ENCODE results near the gene KLF7.

Gene KLF7

GRCh38 chr2:207159002-207159401, 6.7 kb downstream of the KLF7 start:
- DNase-seq (ENCODE audit: extremely low spot score), result no peak
- TF ChIP-seq, protein P1, sequence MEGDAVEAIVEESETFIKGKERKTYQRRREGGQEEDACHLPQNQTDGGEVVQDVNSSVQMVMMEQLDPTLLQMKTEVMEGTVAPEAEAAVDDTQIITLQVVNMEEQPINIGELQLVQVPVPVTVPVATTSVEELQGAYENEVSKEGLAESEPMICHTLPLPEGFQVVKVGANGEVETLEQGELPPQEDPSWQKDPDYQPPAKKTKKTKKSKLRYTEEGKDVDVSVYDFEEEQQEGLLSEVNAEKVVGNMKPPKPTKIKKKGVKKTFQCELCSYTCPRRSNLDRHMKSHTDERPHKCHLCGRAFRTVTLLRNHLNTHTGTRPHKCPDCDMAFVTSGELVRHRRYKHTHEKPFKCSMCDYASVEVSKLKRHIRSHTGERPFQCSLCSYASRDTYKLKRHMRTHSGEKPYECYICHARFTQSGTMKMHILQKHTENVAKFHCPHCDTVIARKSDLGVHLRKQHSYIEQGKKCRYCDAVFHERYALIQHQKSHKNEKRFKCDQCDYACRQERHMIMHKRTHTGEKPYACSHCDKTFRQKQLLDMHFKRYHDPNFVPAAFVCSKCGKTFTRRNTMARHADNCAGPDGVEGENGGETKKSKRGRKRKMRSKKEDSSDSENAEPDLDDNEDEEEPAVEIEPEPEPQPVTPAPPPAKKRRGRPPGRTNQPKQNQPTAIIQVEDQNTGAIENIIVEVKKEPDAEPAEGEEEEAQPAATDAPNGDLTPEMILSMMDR (IDR thresholded peaks at IDR 0.05; ENCODE audit: control extremely low read depth, extremely low read depth, low read depth, missing control alignments), result no peak
- POLR2A ChIA-PET, result no interaction called here
- CTCF ChIA-PET, result interaction anchor here (0.8 kb wide), 1 partner anchor 17 kb away, joined by 3 read pairs; no protein-coding TSS in a partner anchor

DNA sequence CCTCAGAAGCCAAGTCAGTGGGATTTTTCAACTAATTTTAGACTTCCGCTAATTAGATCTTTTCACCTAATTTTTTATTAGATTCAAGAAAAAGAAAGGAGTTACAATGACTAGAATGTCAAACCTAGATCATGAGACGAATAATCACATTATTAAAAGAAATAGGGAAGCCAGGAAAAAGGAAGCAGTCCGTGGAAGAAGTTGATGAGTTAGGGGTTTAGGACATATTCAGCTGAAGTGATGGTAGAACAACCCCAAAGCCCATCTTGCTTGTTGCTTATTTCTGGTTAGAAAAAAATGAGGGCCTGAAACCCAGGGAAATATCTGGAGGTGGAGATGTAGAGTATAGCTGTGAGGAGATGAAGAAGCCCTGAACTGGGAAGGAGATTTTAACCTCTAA, 8.0 kb downstream of the KLF7 start:
- POLR2A ChIA-PET, result no interaction called here
- CTCF ChIA-PET, result interaction anchor here (0.9 to 2.8 kb wide), 2 partner anchors 10 to 15 kb away, joined by 3 to 14 read pairs; no protein-coding TSS in a partner anchor
- DNase-seq (ENCODE audit: extremely low spot score), result no peak
- TF ChIP-seq, protein P1 (IDR thresholded peaks at IDR 0.05; ENCODE audit: control extremely low read depth, extremely low read depth, low read depth, missing control alignments), result no peak

GRCh38 chr2:207157162-207157481, 8.6 kb downstream of the KLF7 start:
- TF ChIP-seq, protein P1 (IDR thresholded peaks at IDR 0.05; ENCODE audit: control extremely low read depth, extremely low read depth, low read depth, missing control alignments), result no peak
- DNase-seq (ENCODE audit: extremely low spot score), result no peak
- ChIA-PET POLR2A (interaction anchor here (0.7 to 1.8 kb wide), 2 partner anchors 10 to 65 kb away, joined by 9 to 10 read pairs; partner anchors contain the start of gene KLF7), CTCF (interaction anchor here (0.9 to 2.8 kb wide), 2 partner anchors 11 to 15 kb away, joined by 3 to 14 read pairs; no protein-coding TSS in a partner anchor)

GRCh38 chr2:207156451-207157161, 9.1 kb downstream of the KLF7 start:
- DNase-seq (ENCODE audit: extremely low spot score), result no peak
- TF ChIP-seq, protein P1 (IDR thresholded peaks at IDR 0.05; ENCODE audit: control extremely low read depth, extremely low read depth, low read depth, missing control alignments), result no peak
- POLR2A ChIA-PET, result interaction anchor here (0.7 to 1.8 kb wide), 2 partner anchors 10 to 65 kb away, joined by 9 to 10 read pairs; partner anchors contain the start of gene KLF7
- CTCF ChIA-PET, result interaction anchor here (1.4 to 2.8 kb wide), 2 partner anchors 14 to 176 kb away, joined by 3 to 14 read pairs; no protein-coding TSS in a partner anchor

DNA sequence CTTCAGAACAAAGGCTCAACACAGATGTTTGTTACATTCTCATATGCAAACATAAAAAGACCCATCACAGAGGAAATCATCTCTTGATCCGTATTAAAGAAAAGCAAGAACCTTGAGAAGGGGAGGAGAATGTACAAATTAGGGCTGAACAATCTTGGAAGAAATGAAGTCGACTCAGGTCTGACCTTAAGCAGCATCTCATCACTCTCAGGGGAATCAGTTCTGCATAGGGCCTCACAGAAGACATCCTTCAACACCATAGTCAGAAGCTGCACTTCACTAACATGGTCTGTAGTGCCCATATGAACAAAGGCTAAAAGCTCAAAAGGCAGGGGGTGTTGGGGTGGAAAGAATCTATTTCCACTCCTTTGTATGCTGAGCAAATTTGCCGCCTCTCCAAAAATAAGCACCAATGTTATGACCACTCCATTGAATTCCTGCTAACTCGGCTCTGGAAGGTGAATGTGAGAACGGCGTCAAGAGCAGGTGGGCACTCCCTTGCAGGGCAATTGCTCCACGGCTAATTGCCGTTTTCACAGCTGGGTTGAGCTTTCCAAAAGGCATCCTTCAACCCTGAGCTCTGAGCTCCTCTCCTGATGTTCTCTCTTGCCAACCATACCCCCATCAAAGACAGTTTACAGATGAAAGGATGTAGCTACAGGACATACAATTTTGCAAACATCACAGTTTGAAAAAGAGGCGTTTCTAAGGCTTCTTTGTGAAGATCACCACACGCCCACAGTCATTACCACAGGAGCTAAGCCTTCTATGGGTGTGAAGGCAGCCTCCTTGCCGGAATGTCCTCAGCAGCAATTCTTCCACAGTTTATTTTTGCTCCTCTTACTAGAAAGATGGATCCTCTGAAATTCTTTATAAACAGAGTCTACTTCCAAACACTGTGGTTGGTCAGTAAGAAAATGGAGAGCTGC, 10.0 kb downstream of the KLF7 start:
- POLR2A ChIA-PET, result interaction anchor here (1.8 kb wide), 1 partner anchor 11 kb away, joined by 10 read pairs; the partner anchor contains the start of gene KLF7
- CTCF ChIA-PET, result interaction anchor here (0.7 to 2.8 kb wide), 3 partner anchors 13 to 177 kb away, joined by 3 to 14 read pairs (median 4); no protein-coding TSS in a partner anchor
- DNase-seq (ENCODE audit: extremely low spot score), result no peak
- TF ChIP-seq, protein P1 (IDR thresholded peaks at IDR 0.05; ENCODE audit: control extremely low read depth, extremely low read depth, low read depth, missing control alignments), result no peak
